Endothelial cell of umbilical vein (primary cell): Measurements from ENCODE around the gene FTO.

Experiments used
- CTCF ChIP-seq, 2 donors: IDR thresholded peaks; 1 replicate in 1 of 2; 2 replicates in 1 of 2; pipeline ENCODE4 v1.5.1; 2011; ENCODE audit warnings: low read length in 2 of 2, mild to moderate bottlenecking in 2 of 2, moderate library complexity in 2 of 2, control low read depth in 1 of 2, inconsistent platforms in 1 of 2, low read depth in 1 of 2; ENCODE audit not compliant: insufficient read depth in 1 of 2; ENCODE audit errors: extremely low read depth in 1 of 2
- EZH2 ChIP-seq: IDR thresholded peaks from 2 replicates; pipeline ENCODE4 v1.6.1; 2012; ENCODE audit warnings: borderline replicate concordance, low read depth, mild to moderate bottlenecking, moderate library complexity, low read length, inconsistent platforms; ENCODE audit not compliant: severe bottlenecking
- FOS ChIP-seq: IDR thresholded peaks from 2 replicates; pipeline ENCODE4 v1.6.1; 2011; ENCODE audit warnings: mild to moderate bottlenecking, low read length, moderate library complexity, borderline replicate concordance; ENCODE audit not compliant: insufficient read depth
- GATA2 ChIP-seq: IDR thresholded peaks from 2 replicates; pipeline ENCODE4 v1.7.0; 2011; ENCODE audit warnings: low read depth, mild to moderate bottlenecking, moderate library complexity, mixed read lengths, low read length; ENCODE audit not compliant: insufficient read length, insufficient read depth
- JUN ChIP-seq: IDR thresholded peaks from 2 replicates; pipeline ENCODE4 v1.6.1; 2011; ENCODE audit warnings: borderline replicate concordance, low read depth; ENCODE audit not compliant: insufficient read length, insufficient read depth
- MAX ChIP-seq: IDR thresholded peaks from 2 replicates; pipeline ENCODE4 v1.6.1; 2011; ENCODE audit not compliant: insufficient read depth, insufficient read length
- MYC ChIP-seq: IDR thresholded peaks from one replicate; pipeline ENCODE4 v1.6.1; 2011; ENCODE audit warnings: mild to moderate bottlenecking, low read depth, low read length
- POLR2A ChIP-seq: IDR thresholded peaks from 2 replicates; pipeline ENCODE4 v1.6.1; 2012; ENCODE audit warnings: low read depth, mild to moderate bottlenecking, control low read depth, low read length
- POLR2AphosphoS5 ChIP-seq: IDR thresholded peaks from 2 replicates; pipeline ENCODE4 v1.6.1; 2012; ENCODE audit warnings: low read depth, mild to moderate bottlenecking, control low read depth, low read length, moderate library complexity; ENCODE audit not compliant: insufficient read depth

GRCh38 chr16:53686710-53687109 is 17.2 kb upstream of the FTO start:
- TF ChIP-seq CTCF (IDR thresholded peaks at IDR 0.05; ENCODE audit: extremely low read depth in 1 of 2, insufficient read depth in 1 of 2, low read depth in 1 of 2, low read length in 2 of 2) (no peak), EZH2 (no peak), POLR2AphosphoS5 (no peak), GATA2 (no peak), POLR2A (no peak), MAX (no peak), MYC (no peak), JUN (no peak), FOS (no peak)
